GM21423 (cell line): Measurements from ENCODE around the gene ENC1.

Experiments used
- ATAC-seq: cut with Tn5 transposase; IDR thresholded peaks from one replicate; pipeline ENCODE4 v1.9.1; 2021; ENCODE audit warnings: mild to moderate bottlenecking, moderate library complexity; ENCODE audit not compliant: unreplicated experiment

ENC1 gene

GRCh38 chr5:74659172-74659571, 18.6 kb upstream of the ENC1 start:
- ATAC-seq, result no peak

GRCh38 chr5:74657165-74657564, 16.6 kb upstream of the ENC1 start:
- no peak for ATAC-seq

GRCh38 chr5:74655716-74656115, 15.2 kb upstream of the ENC1 start:
- ATAC-seq, result no peak

- no peak for ATAC-seq
Observed at GRCh38 chr5:74655206-74655605, 14.7 kb upstream of the ENC1 start.

GRCh38 chr5:74653991-74654390, 13.5 kb upstream of the ENC1 start:
- ATAC-seq, result no peak

GRCh38 chr5:74652576-74652975, 12.0 kb upstream of the ENC1 start:
- ATAC-seq, result no peak

- no peak for ATAC-seq
Observed at GRCh38 chr5:74651710-74652109, 11.2 kb upstream of the ENC1 start.

GRCh38 chr5:74649421-74649973, 9.0 kb upstream of the ENC1 start:
- ATAC-seq, result no peak

GRCh38 chr5:74648835-74649293, 8.3 kb upstream of the ENC1 start:
- peak; percentile 72 for ATAC-seq

- ATAC-seq, result no peak
Observed at GRCh38 chr5:74647096-74647495, 6.6 kb upstream of the ENC1 start.

GRCh38 chr5:74643111-74643562, 2.6 kb upstream of the ENC1 start:
- ATAC-seq, result no peak

GRCh38 chr5:74642543-74642863, 2.0 kb upstream of the ENC1 start:
- ATAC-seq, result no peak

- no peak for ATAC-seq
Observed at GRCh38 chr5:74641735-74642542, 1.4 kb upstream of the ENC1 start.

- ATAC-seq, result peak; percentile 20
Observed at GRCh38 chr5:74640954-74641734, 616 bp upstream of the ENC1 start.

GRCh38 chr5:74639807-74640449, 600 bp downstream of the ENC1 start:
- peak; percentile 9 for ATAC-seq

GRCh38 chr5:74638970-74639806, 1.3 kb downstream of the ENC1 start:
- ATAC-seq, result peak; percentile 31

GRCh38 chr5:74638544-74638969, 2.0 kb downstream of the ENC1 start:
- ATAC-seq, result no peak

- no peak for ATAC-seq
Observed at GRCh38 chr5:74636552-74636951, 4.0 kb downstream of the ENC1 start.

GRCh38 chr5:74636149-74636548, 4.4 kb downstream of the ENC1 start:
- no peak for ATAC-seq

- no peak for ATAC-seq
Observed at GRCh38 chr5:74634611-74635286, 5.8 kb downstream of the ENC1 start.
